IMR-90 (cell line): Measurements from ENCODE around the gene C20orf144. TPM values are rescaled to one million over a fixed set of nuclear protein-coding genes. Genes with fewer than 3 reads are reported as not detected.

ENCODE experiments used
- ATAC-seq: fragments of 200-7000 bp; cut with Tn5 transposase; 2 replicates; pipeline ENCODE4 v1.9.1; 2020; ENCODE audit warnings: low read depth, mild to moderate bottlenecking, moderate library complexity
- BruUV-seq: library from RNA; stranded (reverse); fragments of 400-500 nt; replicated peaks from 2 replicates; lab custom pipeline; 2021; lab: Mats Ljungman, UMichigan
- CTCF ChIA-PET: fragments of 300-600 bp; formaldehyde crosslinking; extraction: SDS; loops from one replicate; lab custom pipeline; 2021; ENCODE audit warnings: antibody characterized with exemption; lab: Yijun Ruan, JAX
- POLR2A ChIA-PET: fragments of 300-600 bp; sonication (Branson Sonifier 250); formaldehyde crosslinking; loops from one replicate; lab custom pipeline; 2022; ENCODE audit warnings: antibody characterized with exemption; ENCODE audit not compliant: unreplicated experiment; lab: Charles Lee
- DNase-seq: peaks from one replicate; pipeline ENCODE4 v3.0.0; 2013
- H2AFZ ChIP-seq: replicated peaks from 2 replicates; pipeline ENCODE3; 2013; ENCODE audit warnings: low read length, mild to moderate bottlenecking; ENCODE audit not compliant: poor library complexity
- H2AK5ac ChIP-seq: 2 replicates; pipeline ENCODE4 v1.6.1; 2013; ENCODE audit warnings: low read depth, low read length, inconsistent platforms
- H2AK9ac ChIP-seq: replicated peaks from 2 replicates; pipeline ENCODE3; 2013; ENCODE audit warnings: mild to moderate bottlenecking, low read depth, low read length, moderate library complexity; ENCODE audit not compliant: poor library complexity
- H2BK120ac ChIP-seq: 2 replicates; pipeline ENCODE4 v1.6.1; 2013; ENCODE audit warnings: low read depth, low read length, inconsistent platforms
- H2BK15ac ChIP-seq: 3 replicates; pipeline ENCODE4 v1.6.1; 2013; ENCODE audit warnings: low read depth, low read length, inconsistent platforms
- H2BK20ac ChIP-seq: 2 replicates; pipeline ENCODE4 v1.6.1; 2013; ENCODE audit warnings: low read depth, mild to moderate bottlenecking, inconsistent platforms, low read length, moderate library complexity
- H2BK5ac ChIP-seq: 2 replicates; pipeline ENCODE4 v1.6.1; 2013; ENCODE audit warnings: mild to moderate bottlenecking, low read depth, low read length, inconsistent platforms; ENCODE audit not compliant: poor library complexity, severe bottlenecking
- H3K14ac ChIP-seq: replicated peaks from 2 replicates; pipeline ENCODE4 v1.6.1; 2013; ENCODE audit warnings: low read depth, low read length, inconsistent platforms
- H3K18ac ChIP-seq: 2 replicates; pipeline ENCODE4 v1.6.1; 2013; ENCODE audit warnings: low read depth, low read length, control low read depth
- H3K23ac ChIP-seq: 2 replicates; pipeline ENCODE4 v1.6.1; 2013; ENCODE audit warnings: low read depth, low read length, inconsistent platforms
- H3K27ac ChIP-seq: 2 replicates; pipeline ENCODE4 v1.5.1; 2013; ENCODE audit warnings: mild to moderate bottlenecking, control low read depth, low read length; ENCODE audit not compliant: insufficient read depth
- H3K27me3 ChIP-seq: 2 replicates; pipeline ENCODE4 v1.6.1; 2013; ENCODE audit warnings: low read length; ENCODE audit not compliant: control insufficient read depth, insufficient read depth
- H3K36me3 ChIP-seq: 2 replicates; pipeline ENCODE4 v1.6.1; 2013; ENCODE audit warnings: low read length, mixed read lengths; ENCODE audit not compliant: control insufficient read depth, insufficient read depth
- H3K4ac ChIP-seq: 2 replicates; pipeline ENCODE4 v1.6.1; 2013; ENCODE audit warnings: low read depth, low read length, inconsistent platforms
- H3K4me1 ChIP-seq: 2 replicates; pipeline ENCODE4 v1.6.1; 2013; ENCODE audit warnings: low read length, mixed read lengths; ENCODE audit not compliant: control insufficient read depth, insufficient read depth
- H3K4me2 ChIP-seq: 2 replicates; pipeline ENCODE4 v1.6.1; 2013; ENCODE audit warnings: low read depth, mild to moderate bottlenecking, control low read depth, low read length, moderate library complexity
- H3K4me3 ChIP-seq: 2 replicates; pipeline ENCODE4 v1.5.1; 2013; ENCODE audit warnings: low read depth, mild to moderate bottlenecking, control low read depth, low read length, moderate library complexity; ENCODE audit not compliant: insufficient read depth
- H3K56ac ChIP-seq: 2 replicates; pipeline ENCODE4 v1.6.1; 2013; ENCODE audit warnings: low read length, inconsistent platforms; ENCODE audit not compliant: insufficient read depth; ENCODE audit errors: extremely low read depth
- H3K79me1 ChIP-seq, 2 experiments: 2 replicates each; pipeline ENCODE4 v1.6.1; 2013; ENCODE audit warnings: low read length in 2 of 2, inconsistent platforms in 1 of 2, low read depth in 1 of 2
- H3K9ac ChIP-seq: 2 replicates; pipeline ENCODE4 v1.6.1; 2013; ENCODE audit warnings: low read depth, low read length, control low read depth
- H3K9me1 ChIP-seq: 2 replicates; pipeline ENCODE4 v1.6.1; 2013; ENCODE audit warnings: low read length, inconsistent platforms; ENCODE audit not compliant: insufficient read depth
- H3K9me3 ChIP-seq: 2 replicates; pipeline ENCODE4 v1.6.1; 2013; ENCODE audit warnings: low read length; ENCODE audit not compliant: control insufficient read depth, insufficient read depth
- H4K20me1 ChIP-seq: 2 replicates; pipeline ENCODE4 v1.6.1; 2013; ENCODE audit warnings: low read length, inconsistent platforms; ENCODE audit not compliant: insufficient read depth
- H4K5ac ChIP-seq: 2 replicates; pipeline ENCODE4 v1.6.1; 2013; ENCODE audit warnings: mild to moderate bottlenecking, low read depth, low read length, control low read depth
- H4K8ac ChIP-seq, 2 experiments: 2 replicates each; pipeline ENCODE4 v1.6.1; 2013; ENCODE audit warnings: low read depth in 2 of 2, low read length in 2 of 2, control low read depth in 1 of 2, inconsistent platforms in 1 of 2
- H4K91ac ChIP-seq: 2 replicates; pipeline ENCODE4 v1.6.1; 2013; ENCODE audit warnings: low read depth, low read length, inconsistent platforms; ENCODE audit not compliant: insufficient read depth
- FOS ChIP-seq: fragments of 150-350 bp; IDR thresholded peaks from 2 replicates; pipeline ENCODE4 v1.6.1; 2016; ENCODE audit warnings: low read depth, low read length
- MAFK ChIP-seq: IDR thresholded peaks from 2 replicates; pipeline ENCODE4 v1.6.1; 2012; ENCODE audit warnings: low read depth, low read length, improper control_type of control experiment
- MAZ ChIP-seq: IDR thresholded peaks from 2 replicates; pipeline ENCODE4 v1.6.1; 2012; ENCODE audit warnings: low read depth, mild to moderate bottlenecking, low read length, improper control_type of control experiment, moderate library complexity, borderline replicate concordance
- MXI1 ChIP-seq: IDR thresholded peaks from 2 replicates; pipeline ENCODE4 v1.6.1; 2012; ENCODE audit warnings: low read depth, mild to moderate bottlenecking, low read length, moderate library complexity, borderline replicate concordance
- NFE2L2 ChIP-seq: fragments of 150-350 bp; IDR thresholded peaks from 2 replicates; pipeline ENCODE4 v1.6.1; 2016; ENCODE audit warnings: low read depth, mild to moderate bottlenecking, low read length
- POLR2A ChIP-seq: IDR thresholded peaks from 2 replicates; pipeline ENCODE4 v1.6.1; 2012; ENCODE audit warnings: mild to moderate bottlenecking, low read depth, low read length
- WGBS, 2 experiments: methylation state at CpG; one replicate each; pipeline versions ENCODE4 v1.1.5 to v1.1.7; 2013; ENCODE audit warnings: missing lambda C conversion rate in 2 of 2; ENCODE audit not compliant: insufficient read length in 1 of 2; ENCODE audit errors: extremely low coverage in 2 of 2; 5-methylcytosine and 5-hydroxymethylcytosine counted together
- dilution Hi-C: fragments of 300-500 bp; cut with HindIII; formaldehyde crosslinking; loops from one replicate; pipeline ENCODE4 v1.14.3; 2018; ENCODE audit warnings: low sequenced_read_pairs; ENCODE audit not compliant: unreplicated experiment
- in situ Hi-C: fragments of 300-500 bp; cut with MboI; formaldehyde crosslinking; loops from 3 replicates; pipeline ENCODE4 v1.14.3; 2019; ENCODE audit warnings: low sequenced_read_pairs, inconsistent platforms, mixed read lengths
- intact Hi-C: fragments of 100-400 bp; cut with micrococcal nuclease; formaldehyde crosslinking; loops from 2 replicates; pipeline ENCODE4 v1.10.0; 2022
- polyA plus RNA-seq, 3 experiments: library from polyadenylated mRNA; depleted of rRNA; stranded (reverse); fragments of >200 nt; gene quantifications; 2 replicates each; pipeline ENCODE4 v1.2.3, GENCODE V29; 2012; ENCODE audit warnings: low replicate concordance in 1 of 3
- total RNA-seq: library from RNA; depleted of rRNA; stranded (reverse); fragments of >200 nt; gene quantifications from 2 replicates; pipeline ENCODE4 v1.2.3, GENCODE V29; 2012
- TF ChIP-seq, protein P1 (sequence below): fragments of 150-350 bp; IDR thresholded peaks from 2 replicates; pipeline ENCODE4 v1.6.1; 2017; ENCODE audit warnings: mild to moderate bottlenecking, antibody characterized with exemption, low read length, low read depth
- TF ChIP-seq, protein P2 (sequence below): fragments of 150-350 bp; IDR thresholded peaks from 2 replicates; pipeline ENCODE4 v1.6.1; 2016; ENCODE audit warnings: low read depth, mild to moderate bottlenecking, low read length, moderate library complexity, borderline replicate concordance

Gene C20orf144
- total and polyA plus RNA-seq, 2 of the 4 experiments (the other 2 are of a cell fraction): under 0.01 to 0.19 TPM

DNA sequence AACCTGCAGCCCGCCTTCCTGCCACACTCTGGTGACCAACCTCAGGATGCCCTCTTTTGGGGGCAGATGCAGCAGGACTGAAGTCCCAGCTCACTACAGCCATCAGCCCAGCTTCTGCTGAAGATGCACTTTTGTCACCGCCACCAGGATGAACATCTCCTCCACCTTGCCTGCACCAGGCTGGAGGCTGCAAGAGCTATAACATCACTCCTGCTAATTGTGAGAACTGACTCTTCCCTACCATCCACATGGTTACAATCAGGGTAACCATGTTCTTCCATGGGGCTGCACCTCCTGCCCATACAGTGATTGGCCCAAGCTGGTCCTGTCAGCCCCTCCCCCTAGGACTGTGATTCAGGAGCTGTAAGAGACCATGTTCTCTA is 2.6 kb downstream of the C20orf144 start:
- H2BK5ac ChIP-seq: no peak overlapping the region
- no peak overlapping the region; the same call in 1 of the 2 replicates for H2BK20ac ChIP-seq
- H3K56ac ChIP-seq: no peak overlapping the region
- H4K91ac ChIP-seq: no peak overlapping the region
- TF ChIP-seq MXI1 (no peak), NFE2L2 (no peak), MAZ (no peak), MAFK (peak; percentile 20; the same call in 1 of the 2 replicates), POLR2A (no peak), FOS (no peak)
- TF ChIP-seq, protein P1, sequence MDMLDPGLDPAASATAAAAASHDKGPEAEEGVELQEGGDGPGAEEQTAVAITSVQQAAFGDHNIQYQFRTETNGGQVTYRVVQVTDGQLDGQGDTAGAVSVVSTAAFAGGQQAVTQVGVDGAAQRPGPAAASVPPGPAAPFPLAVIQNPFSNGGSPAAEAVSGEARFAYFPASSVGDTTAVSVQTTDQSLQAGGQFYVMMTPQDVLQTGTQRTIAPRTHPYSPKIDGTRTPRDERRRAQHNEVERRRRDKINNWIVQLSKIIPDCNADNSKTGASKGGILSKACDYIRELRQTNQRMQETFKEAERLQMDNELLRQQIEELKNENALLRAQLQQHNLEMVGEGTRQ: no peak
- TF ChIP-seq, protein P2, sequence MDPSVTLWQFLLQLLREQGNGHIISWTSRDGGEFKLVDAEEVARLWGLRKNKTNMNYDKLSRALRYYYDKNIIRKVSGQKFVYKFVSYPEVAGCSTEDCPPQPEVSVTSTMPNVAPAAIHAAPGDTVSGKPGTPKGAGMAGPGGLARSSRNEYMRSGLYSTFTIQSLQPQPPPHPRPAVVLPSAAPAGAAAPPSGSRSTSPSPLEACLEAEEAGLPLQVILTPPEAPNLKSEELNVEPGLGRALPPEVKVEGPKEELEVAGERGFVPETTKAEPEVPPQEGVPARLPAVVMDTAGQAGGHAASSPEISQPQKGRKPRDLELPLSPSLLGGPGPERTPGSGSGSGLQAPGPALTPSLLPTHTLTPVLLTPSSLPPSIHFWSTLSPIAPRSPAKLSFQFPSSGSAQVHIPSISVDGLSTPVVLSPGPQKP: no peak
- no peaks in the 10 kb centered on the region for H3K9me3 ChIP-seq
- no peaks in the 10 kb centered on the region for H3K27me3 ChIP-seq
- no peak overlapping the region for H3K4me2 ChIP-seq
- ChIA-PET CTCF (no interaction called here), POLR2A (no interaction called here)
- no peak overlapping the region for H3K4me3 ChIP-seq
- peak overlapping the region; percentile 100 for H3K23ac ChIP-seq
- no peak overlapping the region for H2BK15ac ChIP-seq
- H4K8ac ChIP-seq: peak overlapping the region in 1 of 2 experiments; percentile 99; a peak in 1 of 4 replicates
- WGBS, 2 experiments: 100% methylated on average over 1 of the region's 2 CpGs; no CpG with 5 or more reads in 1 of the 2 experiments
- H4K20me1 ChIP-seq: 0 out of 2 replicates have a peak, but pooled peaks cover 5% of the 10 kb centered on the region
- ATAC-seq (no peak), DNase-seq (no peak)
- H3K9me1 ChIP-seq: peaks cover 26% of the 10 kb centered on the region
- peaks cover 7% of the 10 kb centered on the region for H3K36me3 ChIP-seq
- no peak overlapping the region for H3K18ac ChIP-seq
- H2BK120ac ChIP-seq: no peak overlapping the region
- H3K4ac ChIP-seq: peak overlapping the region; percentile 36; the same call in 1 of the 2 replicates
- H3K4me1 ChIP-seq: peaks cover 19% of the 10 kb centered on the region
- H2AK5ac ChIP-seq: peak overlapping the region; percentile 93; the same call in 1 of the 2 replicates
- in situ Hi-C loops: no loop called here
- peak overlapping the region; percentile 98 for H2AK9ac ChIP-seq
- intact Hi-C loops: loop anchor here (5.0 to 10.0 kb wide), 2 partner anchors 68 to 150 kb away; partner anchors contain the start of genes CHMP4B and ZNF341
- H2AFZ ChIP-seq: peak overlapping the region; percentile 96
- H3K27ac ChIP-seq: no peak overlapping the region
- H4K5ac ChIP-seq: no peak overlapping the region
- dilution Hi-C loops: no loop called here
- no peak overlapping the region; the same call in 1 of the 2 replicates for H3K14ac ChIP-seq
- no peak overlapping the region for H3K9ac ChIP-seq
- BruUV-seq: no TSS peak
- H3K79me1 ChIP-seq: peaks cover 10 to 55% of the 10 kb centered on the region in 2 experiments; a peak in 3 of 4 replicates
